Activated T-cell treated with anti-CD3 and anti-CD28 coated beads for 1 hour (primary cell): ENCODE measurements around the gene SMIM45.

Source experiments
- DNase-seq: peaks from one replicate; pipeline ENCODE4 v3.0.0-alpha.2; 2020; ENCODE audit warnings: low read depth

SMIM45 gene

GRCh38 chr22:42001706-42002105, 49.8 kb downstream of the SMIM45 start:
- no peak for DNase-seq

GRCh38 chr22:42007922-42008321, 56.0 kb downstream of the SMIM45 start:
- no peak for DNase-seq
